Activated CD8-positive, alpha-beta memory T cell treated with anti-CD3 and anti-CD28 coated beads, Interleukin-2, amount 50 U/mL, for 4 hours (primary cell): ENCODE results near the gene CCDC54.
"Not testable (repeated sequence)": the region's sequence is repeated elsewhere in the genome, so short reads cannot be mapped to it uniquely, and the experiment has no call there.

Source experiments
- DNase-seq: peaks from one replicate; pipeline ENCODE4 v3.0.0-alpha.2; 2020

Gene CCDC54

GRCh38 chr3:107377151-107377550 lies at the start of gene CCDC54:
Gene CCDC54 (plus strand): TSS chr3:107377439. CDS start chr3:107377588, 149 bp downstream.
- no peak for DNase-seq

DNA sequence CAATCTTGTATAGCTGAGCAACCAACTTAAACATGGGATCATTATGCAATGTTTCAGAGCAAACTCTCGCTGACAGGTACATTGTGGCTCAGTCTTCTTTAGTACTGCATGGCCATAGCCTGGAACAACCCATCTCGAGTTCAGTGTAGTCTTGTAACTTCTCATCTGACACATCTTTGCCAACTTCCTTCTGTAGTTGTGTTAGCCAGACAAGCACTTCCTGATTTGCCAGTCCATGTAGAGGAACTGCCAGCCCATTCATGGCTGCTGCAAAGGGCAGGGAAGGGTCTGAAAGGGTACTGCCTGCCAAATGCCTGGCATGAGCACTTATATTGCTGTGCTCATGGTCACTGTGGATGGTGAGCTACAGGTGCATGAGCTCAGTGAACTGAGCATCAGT lies 49.2 kb upstream of the CCDC54 start:
- no peak for DNase-seq

GRCh38 chr3:107329088-107329487 lies 48.2 kb upstream of the CCDC54 start:
- DNase-seq: no peak

- DNase-seq: not testable (repeated sequence)
Observed at GRCh38 chr3:107339690-107340089, 37.5 kb upstream of the CCDC54 start.

DNA sequence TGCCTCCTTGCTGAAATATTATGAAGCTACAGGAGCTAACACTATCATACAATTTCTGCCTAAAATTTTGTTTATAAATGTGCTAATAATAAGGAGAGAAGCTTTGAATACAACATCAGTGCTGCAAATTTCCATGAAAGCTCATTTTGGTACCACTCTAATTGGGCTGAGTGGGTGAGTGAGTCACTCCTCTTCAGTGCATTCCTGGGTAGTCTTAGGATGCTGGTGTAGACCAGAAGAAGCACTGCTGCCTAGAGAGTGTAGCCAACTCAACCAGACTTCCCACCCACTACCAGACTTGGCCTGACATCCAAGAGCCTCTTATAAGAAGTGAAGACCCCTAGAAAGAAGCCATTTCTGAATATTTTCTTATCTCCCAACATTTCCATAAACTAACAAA lies 32.5 kb upstream of the CCDC54 start:
- no peak for DNase-seq

DNA sequence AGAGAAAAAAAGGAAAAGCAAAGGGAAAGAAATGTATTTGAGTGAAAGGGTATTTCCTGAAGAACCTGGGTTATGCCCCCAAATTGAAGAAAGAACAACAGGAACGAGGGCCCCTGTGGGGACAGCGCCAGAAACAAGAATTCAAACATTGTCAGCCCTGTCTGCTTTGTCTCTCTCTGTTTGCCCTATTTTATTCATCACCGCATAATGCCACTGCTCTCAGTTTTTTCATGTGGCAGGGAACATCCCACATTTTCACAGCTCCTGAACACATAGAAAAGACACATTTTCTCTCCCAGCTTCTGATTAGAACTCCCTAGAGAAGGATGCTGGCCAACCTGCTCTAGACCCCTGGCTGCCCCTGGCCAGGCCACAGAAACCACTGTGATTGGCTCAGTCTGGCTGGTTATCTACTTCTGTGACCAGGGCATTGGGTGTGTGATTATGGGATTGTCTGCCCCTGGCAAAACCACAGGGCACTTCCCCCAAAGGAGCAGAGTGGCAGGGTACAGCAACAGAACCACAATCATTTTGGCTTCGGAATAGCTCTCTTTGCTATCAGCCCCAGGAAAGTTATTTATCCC lies 31.3 kb upstream of the CCDC54 start:
- no peak for DNase-seq

GRCh38 chr3:107346564-107346963 lies 30.7 kb upstream of the CCDC54 start:
- DNase-seq: no peak

DNA sequence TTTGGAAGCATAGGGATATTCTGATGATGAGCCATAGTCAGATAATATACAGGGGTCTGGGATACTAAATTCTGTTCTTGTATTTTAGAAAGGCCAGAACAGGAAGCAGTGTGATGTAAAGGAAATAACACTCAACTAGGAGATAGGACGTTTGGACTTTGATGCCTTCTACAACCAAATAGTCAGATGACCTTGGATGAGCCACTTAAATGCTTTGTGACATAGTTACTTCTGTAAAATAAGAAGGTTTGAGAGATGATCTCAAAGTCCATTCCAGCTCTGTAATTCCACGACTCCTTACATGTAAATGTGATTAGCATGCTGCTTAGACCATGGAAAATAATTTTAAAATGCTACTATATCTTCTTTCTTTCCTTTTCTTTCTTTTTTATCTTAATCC lies 29.5 kb upstream of the CCDC54 start:
- DNase-seq: no peak

DNA sequence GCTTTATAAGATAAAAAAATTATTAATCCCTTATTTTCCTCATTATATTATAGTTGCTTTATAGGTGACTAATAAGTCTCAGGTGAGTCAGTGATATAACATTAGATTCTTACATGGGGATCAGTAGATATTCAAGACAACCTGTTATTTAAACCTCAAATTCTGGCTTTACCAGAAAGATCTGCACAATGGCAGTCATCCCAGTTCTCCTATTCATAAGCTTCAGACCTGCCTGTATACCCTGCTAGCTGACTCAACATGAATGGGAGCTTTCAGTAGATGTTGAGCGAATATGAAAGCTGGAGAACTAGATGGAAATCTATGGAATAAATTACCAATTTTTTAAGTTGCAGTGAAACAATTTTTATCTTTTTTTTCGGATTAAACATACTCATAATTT lies 20.5 kb upstream of the CCDC54 start:
- DNase-seq: no peak

DNA sequence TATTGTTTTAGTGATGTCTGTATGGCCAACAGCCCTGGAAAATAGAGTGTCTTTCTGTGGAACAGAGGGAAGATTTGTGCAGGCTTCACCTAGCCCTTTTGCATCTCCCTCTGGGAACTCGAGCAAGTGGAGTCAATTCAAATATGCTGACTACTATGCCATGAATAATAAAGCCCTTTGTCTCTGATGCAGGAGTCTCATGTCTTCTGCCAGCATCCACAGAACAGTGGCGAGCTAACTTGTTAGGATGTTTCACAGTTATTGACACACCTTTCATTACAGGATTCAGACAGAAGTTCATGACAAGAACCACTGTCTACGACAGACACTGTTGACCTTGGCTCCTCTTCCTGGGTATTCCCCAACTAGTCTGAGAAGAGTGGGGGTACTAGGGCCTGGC lies 15.6 kb upstream of the CCDC54 start:
- DNase-seq: no peak

DNA sequence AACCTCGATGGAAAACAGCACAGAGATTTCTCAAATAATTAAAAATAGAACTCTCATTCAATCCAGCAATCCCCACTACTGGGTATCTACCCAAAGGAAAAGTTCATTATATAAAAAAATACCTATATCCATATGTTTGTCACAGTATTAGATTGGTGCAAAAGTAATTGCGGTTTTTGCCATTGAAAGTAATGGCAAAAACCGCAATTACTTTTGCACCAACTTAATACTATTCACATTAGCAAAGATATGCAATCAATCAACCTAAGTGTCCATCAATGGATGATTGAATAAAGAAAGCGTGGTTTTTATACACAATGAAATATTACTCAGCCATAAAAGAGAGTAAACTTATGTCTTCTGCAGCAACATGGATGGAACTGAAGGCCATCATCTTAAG lies 12.2 kb upstream of the CCDC54 start:
- DNase-seq: no peak

- no peak for DNase-seq
Observed at GRCh38 chr3:107366766-107367165, 10.5 kb upstream of the CCDC54 start.

DNA sequence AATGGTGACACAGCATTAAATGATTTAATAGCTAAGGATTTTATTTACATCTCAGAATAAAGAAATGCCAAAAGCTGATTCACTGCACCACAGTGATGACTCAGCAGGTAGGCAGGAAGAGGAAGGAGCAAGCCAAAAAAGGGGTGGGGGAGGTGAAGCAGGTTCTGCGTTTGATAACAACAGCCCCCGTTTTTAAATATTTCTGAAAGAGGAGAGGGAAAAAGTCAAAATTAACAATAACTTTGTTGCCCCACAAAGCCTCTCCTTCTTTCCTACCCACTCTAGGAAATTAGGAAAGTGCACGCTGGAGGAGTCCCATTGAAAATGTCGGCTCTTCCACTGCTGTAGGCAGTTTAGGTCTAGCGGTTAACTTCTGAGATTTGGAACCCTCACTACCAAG lies 9.9 kb upstream of the CCDC54 start:
- DNase-seq: no peak

DNA sequence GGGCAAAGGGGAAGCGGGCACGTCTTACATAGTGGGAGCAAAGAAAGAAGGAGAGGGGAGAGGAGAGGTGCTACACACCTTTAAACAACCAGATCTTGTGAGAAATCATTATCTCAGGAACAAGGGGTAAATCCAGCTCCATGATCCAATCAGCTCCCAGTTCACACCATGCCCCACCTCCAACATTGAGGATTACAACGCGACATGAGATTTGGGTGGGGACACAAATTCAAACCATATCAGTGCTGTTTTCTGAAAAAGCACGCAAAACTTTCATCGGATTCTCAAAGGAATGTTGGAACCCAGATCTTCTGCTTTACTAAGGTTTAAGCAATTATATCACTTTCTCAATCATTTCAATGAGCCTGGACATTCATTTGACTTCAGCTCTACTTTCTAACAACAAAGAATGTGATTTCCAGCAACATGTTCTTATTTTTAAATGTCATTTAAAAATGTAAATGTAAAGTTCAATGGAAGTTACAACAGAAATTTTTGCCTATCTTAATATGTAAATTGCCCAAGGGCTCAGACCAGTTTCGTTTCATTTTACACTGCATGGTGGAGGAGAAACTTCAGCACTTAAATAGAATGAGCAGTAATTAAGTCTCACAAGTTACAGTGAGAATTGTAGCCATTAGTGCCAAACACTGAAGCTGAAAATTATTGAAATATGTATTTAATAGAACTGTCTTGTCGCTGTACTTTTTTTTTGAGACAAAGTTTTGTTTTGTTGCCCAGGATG lies 8.4 kb upstream of the CCDC54 start:
- no peak for DNase-seq

DNA sequence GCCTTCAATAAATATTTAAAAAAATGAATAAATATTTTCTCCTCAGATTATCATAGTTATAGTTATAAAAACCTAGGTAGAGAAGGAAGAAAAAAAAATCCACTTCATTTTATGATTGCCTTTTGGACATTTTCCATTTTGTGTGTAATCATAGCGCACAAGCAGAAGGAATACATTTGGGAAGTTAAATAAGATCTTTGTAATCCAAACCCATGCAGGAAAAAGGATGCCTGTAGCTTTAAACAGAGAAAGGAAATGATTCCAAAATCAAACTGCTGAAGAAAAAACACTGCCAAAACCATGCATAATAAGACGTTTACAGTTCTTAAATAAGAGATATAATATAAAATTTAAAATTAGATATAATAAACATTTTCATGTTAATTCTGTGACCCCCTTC lies 7.4 kb upstream of the CCDC54 start:
- no peak for DNase-seq

- no peak for DNase-seq
Observed at GRCh38 chr3:107370907-107371306, 6.3 kb upstream of the CCDC54 start.

DNA sequence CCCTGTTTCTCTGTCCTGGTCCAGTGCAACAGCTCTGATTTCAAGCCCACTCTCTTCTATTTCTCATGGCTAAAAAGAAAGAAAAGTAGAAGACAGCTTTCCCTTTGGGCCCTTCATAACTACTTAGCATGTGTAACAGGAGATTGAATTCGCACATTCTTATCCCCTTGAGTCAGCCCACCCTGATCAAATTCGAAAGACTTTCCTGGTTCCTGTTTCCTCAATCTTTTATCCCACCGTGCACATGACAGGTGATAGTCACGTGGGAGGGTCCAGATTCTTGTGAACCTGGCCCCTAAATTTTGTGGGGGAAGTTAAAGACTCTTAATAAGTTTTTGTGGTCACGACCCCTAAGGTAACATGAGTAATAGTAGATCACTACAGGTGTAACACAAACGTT lies 4.7 kb upstream of the CCDC54 start:
- DNase-seq: no peak

DNA sequence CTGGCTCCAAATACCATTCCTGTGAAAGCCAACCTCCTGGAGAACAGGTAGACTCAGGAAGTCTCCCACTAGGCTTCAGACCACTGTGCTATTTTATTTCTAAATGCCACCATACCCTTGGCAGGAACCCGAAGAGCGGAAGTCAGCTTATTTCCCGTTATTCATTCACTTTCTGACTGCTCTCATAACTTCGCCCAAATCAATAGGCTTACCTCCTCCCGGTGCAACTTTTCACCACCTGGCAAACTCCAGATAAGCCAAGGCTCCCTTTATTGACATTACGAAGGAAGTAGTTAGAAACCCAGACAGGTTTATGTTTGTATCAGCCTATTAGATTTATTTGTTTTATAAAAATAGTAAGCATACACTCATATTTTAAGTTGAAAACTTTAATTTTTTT lies 3.3 kb upstream of the CCDC54 start:
- no peak for DNase-seq

DNA sequence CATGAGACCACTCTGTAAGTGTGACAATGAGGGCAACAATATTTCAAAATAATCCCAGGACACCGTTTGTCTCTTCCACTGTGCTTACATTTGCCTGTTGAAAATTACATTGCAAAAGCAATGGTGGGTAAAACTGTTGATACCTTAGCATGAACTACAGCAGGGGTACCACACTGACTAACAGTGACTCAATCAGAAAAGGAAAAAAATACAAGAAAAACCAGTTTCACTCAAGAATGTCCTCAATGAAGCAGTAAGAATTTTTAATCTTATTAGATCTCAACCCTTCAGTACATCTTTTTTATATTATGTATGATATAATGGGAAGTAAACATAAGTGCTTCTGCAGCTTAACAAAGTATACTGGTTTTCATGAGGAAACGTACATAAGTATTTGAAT lies 1.6 kb upstream of the CCDC54 start:
- DNase-seq: no peak

- DNase-seq: no peak
Observed at GRCh38 chr3:107382631-107383030, 5.4 kb downstream of the CCDC54 start.

DNA sequence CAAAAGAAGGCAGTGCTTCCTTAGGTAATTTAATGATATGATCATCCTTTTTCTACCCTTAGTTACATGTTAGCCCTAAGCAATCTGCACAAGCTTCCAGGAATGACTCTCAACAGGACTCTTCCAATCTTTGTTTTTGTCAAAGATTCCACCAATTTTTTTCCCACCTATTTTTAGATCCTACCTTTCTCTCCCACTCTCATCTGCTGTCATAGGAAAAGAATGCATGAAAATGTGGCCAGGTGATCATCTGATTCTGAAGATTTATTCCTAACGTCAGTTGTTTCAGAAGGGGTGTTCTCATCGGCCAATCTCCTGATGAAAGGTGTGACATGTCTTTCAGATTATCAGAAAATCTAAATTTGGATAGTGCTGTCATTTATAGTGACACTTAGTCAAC lies 7.2 kb downstream of the CCDC54 start:
- DNase-seq: no peak

GRCh38 chr3:107384907-107385306 lies 7.7 kb downstream of the CCDC54 start:
- DNase-seq: no peak

GRCh38 chr3:107387555-107387954 lies 10.3 kb downstream of the CCDC54 start:
- DNase-seq: no peak

GRCh38 chr3:107392549-107393165 lies 15.4 kb downstream of the CCDC54 start:
- no peak for DNase-seq

DNA sequence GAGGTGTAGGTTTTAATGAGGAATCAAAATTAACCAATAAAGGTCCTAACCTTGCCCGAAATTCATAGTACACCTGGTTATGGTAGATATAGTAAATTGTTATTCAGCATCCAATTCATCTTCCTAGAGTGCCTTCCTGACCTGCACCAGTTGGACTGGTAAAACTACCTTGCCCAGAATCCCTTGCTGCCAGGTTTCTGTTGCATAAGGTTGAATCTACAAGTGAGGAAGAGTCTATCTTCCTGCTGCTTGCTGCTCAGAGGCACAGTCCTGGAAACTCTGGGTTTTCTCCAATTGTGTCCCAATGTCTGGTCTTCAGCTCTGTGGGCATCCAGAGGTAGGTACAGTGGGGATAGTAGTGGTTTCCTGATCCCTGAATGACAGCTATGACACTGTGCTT lies 17.3 kb downstream of the CCDC54 start:
- DNase-seq: no peak
